Measurements from ENCODE around the gene FMN1.

FMN1 gene

GRCh38 chr15:33044598-33044997, 149.9 kb downstream of the FMN1 start:
- DNase-seq, result no peak

GRCh38 chr15:33043636-33044035, 150.9 kb downstream of the FMN1 start:
- DNase-seq, result no peak

- DNase-seq, result no peak
Measured at GRCh38 chr15:33040496-33040895, 154.0 kb downstream of the FMN1 start.

- DNase-seq, result no peak
Measured at GRCh38 chr15:33034588-33034987, 159.9 kb downstream of the FMN1 start.

- no peak for DNase-seq
Measured at GRCh38 chr15:33032053-33032452, 162.5 kb downstream of the FMN1 start.

- DNase-seq, result no peak
Measured at GRCh38 chr15:33031324-33031821, 163.1 kb downstream of the FMN1 start.

- no peak for DNase-seq
Measured at GRCh38 chr15:33030315-33030714, 164.2 kb downstream of the FMN1 start.

GRCh38 chr15:33029109-33029652, 165.3 kb downstream of the FMN1 start:
- DNase-seq, result no peak

- DNase-seq, result no peak
Measured at GRCh38 chr15:33028495-33028894, 166.0 kb downstream of the FMN1 start.

GRCh38 chr15:33027306-33028035, 167.0 kb downstream of the FMN1 start:
- no peak for DNase-seq

GRCh38 chr15:33026614-33027013, 167.9 kb downstream of the FMN1 start:
- DNase-seq, result no peak

GRCh38 chr15:33022629-33023028, 171.9 kb downstream of the FMN1 start:
- peak; percentile 1 to 3 for DNase-seq

- peak; percentile 8 to 38 for DNase-seq
Measured at GRCh38 chr15:33021806-33022389, 172.6 kb downstream of the FMN1 start.

GRCh38 chr15:33019354-33019981, 175.0 kb downstream of the FMN1 start:
- DNase-seq, result no peak

- no peak for DNase-seq
Measured at GRCh38 chr15:33016405-33017024, 178.0 kb downstream of the FMN1 start.

- DNase-seq, result no peak
Measured at GRCh38 chr15:33014586-33014985, 179.9 kb downstream of the FMN1 start.

GRCh38 chr15:33013827-33014445, 180.6 kb downstream of the FMN1 start:
- no peak for DNase-seq

- DNase-seq, result no peak
Measured at GRCh38 chr15:33011976-33012375, 182.5 kb downstream of the FMN1 start.

- DNase-seq, result no peak
Measured at GRCh38 chr15:33009603-33010002, 184.9 kb downstream of the FMN1 start.

- DNase-seq, result no peak
Measured at GRCh38 chr15:33009026-33009425, 185.5 kb downstream of the FMN1 start.

- no peak for DNase-seq
Measured at GRCh38 chr15:33008284-33008995, 186.1 kb downstream of the FMN1 start.

- no peak for DNase-seq
Measured at GRCh38 chr15:33007303-33007855, 187.1 kb downstream of the FMN1 start.

Data from Kasumi-1 (cell line).